Loucy (cell line): ENCODE measurements around the gene IGFBP2.

Source experiments
- CTCF ChIP-seq: fragments of 200-600 bp; sonication (generic); conservative IDR thresholded peaks from 2 replicates; pipeline ENCODE4 v1.5.1; 2014; ENCODE audit warnings: mild to moderate bottlenecking, antibody characterized with exemption, low read length
- EZH2phosphoT487 ChIP-seq: fragments of 200-600 bp; IDR thresholded peaks from 2 replicates; pipeline ENCODE4 v1.6.1; 2018; ENCODE audit warnings: antibody characterized with exemption, mild to moderate bottlenecking, moderate library complexity, borderline replicate concordance

- TF ChIP-seq EZH2phosphoT487 (no peak), CTCF (no peak)
Measured at GRCh38 chr2:216654528-216655052, 21.4 kb downstream of the IGFBP2 start.
